Activated naive CD8-positive, alpha-beta T cell treated with anti-CD3 and anti-CD28 coated beads, Interleukin-2, amount 10 ng/mL, durations not matched to agents 7 days and 5 days (primary cell): Measurements from ENCODE around the gene ATAD1. TPM values are rescaled to one million over a fixed set of nuclear protein-coding genes. Genes with fewer than 3 reads are reported as not detected.
"Not testable (repeated sequence)": the region's sequence is repeated elsewhere in the genome, so short reads cannot be mapped to it uniquely, and the experiment has no call there.

Experiments used
- ATAC-seq: fragments of 150-1000 bp; cut with Tn5 transposase; one replicate; pipeline ENCODE4 v1.10.0; 2021; ENCODE audit warnings: low read depth, moderate library complexity
- POLR2A ChIA-PET: fragments of 350-600 bp; sonication (Branson Sonifier 250); formaldehyde crosslinking; loops from one replicate; lab custom pipeline; 2021; ENCODE audit warnings: antibody characterized with exemption; lab: Charles Lee
- DNase-seq: peaks from one replicate; pipeline ENCODE4 v3.0.0; 2021
- H3K27ac Mint-ChIP-seq: one replicate; pipeline ENCODE4 v1.8.0; 2022; ENCODE audit warnings: mild to moderate bottlenecking, mixed read lengths
- H3K27me3 Mint-ChIP-seq: one replicate; pipeline ENCODE4 v1.8.0; 2022; ENCODE audit warnings: mild to moderate bottlenecking, moderate library complexity, mixed read lengths
- H3K36me3 Mint-ChIP-seq: one replicate; pipeline ENCODE4 v1.8.0; 2021; ENCODE audit warnings: mild to moderate bottlenecking, mixed read lengths
- H3K4me1 Mint-ChIP-seq: one replicate; pipeline ENCODE4 v1.8.0; 2021; ENCODE audit warnings: mixed read lengths
- H3K4me3 Mint-ChIP-seq: one replicate; pipeline ENCODE4 v1.8.0; 2022; ENCODE audit warnings: mild to moderate bottlenecking, moderate library complexity, mixed read lengths
- H3K9me3 Mint-ChIP-seq: one replicate; pipeline ENCODE4 v1.8.0; 2021; ENCODE audit warnings: mixed read lengths
- total RNA-seq, 2 experiments: library from RNA; stranded (reverse); gene quantifications; one replicate each; pipeline ENCODE4 v1.2.3, GENCODE V29; 2021

ATAD1 gene
- total RNA-seq, 2 experiments from 2014 or later, result 45.7 to 45.9 TPM

GRCh38 chr10:87753995-87754866 is 63.8 kb downstream of the ATAD1 start:
- POLR2A ChIA-PET, result no interaction called here
- no peak for DNase-seq
- no peak for ATAC-seq
- no peak overlapping the region for H3K27ac Mint-ChIP-seq
- peaks cover 3% of the 10 kb centered on the region for H3K4me1 Mint-ChIP-seq
- no peak overlapping the region for H3K4me3 Mint-ChIP-seq
- H3K36me3 Mint-ChIP-seq, result peaks cover 32% of the 10 kb centered on the region
- peaks cover under 1% of the 10 kb centered on the region for H3K9me3 Mint-ChIP-seq
- no peaks in the 10 kb centered on the region for H3K27me3 Mint-ChIP-seq

- ATAC-seq, result no peak
- peaks cover 5% of the 10 kb centered on the region for H3K9me3 Mint-ChIP-seq
- H3K27ac Mint-ChIP-seq, result no peak overlapping the region
- no peak for DNase-seq
- POLR2A ChIA-PET, result no interaction called here
- H3K27me3 Mint-ChIP-seq, result no peaks in the 10 kb centered on the region
- peaks cover 31% of the 10 kb centered on the region for H3K36me3 Mint-ChIP-seq
- H3K4me1 Mint-ChIP-seq, result peaks cover 3% of the 10 kb centered on the region
- H3K4me3 Mint-ChIP-seq, result no peak overlapping the region
Observed at GRCh38 chr10:87752566-87752965, 65.5 kb downstream of the ATAD1 start.

- H3K9me3 Mint-ChIP-seq, result peaks cover 5% of the 10 kb centered on the region
- H3K4me1 Mint-ChIP-seq, result peaks cover 3% of the 10 kb centered on the region
- ATAC-seq (no peak), DNase-seq (no peak)
- peaks cover 28% of the 10 kb centered on the region for H3K36me3 Mint-ChIP-seq
- H3K27ac Mint-ChIP-seq, result no peak overlapping the region
- POLR2A ChIA-PET, result interaction anchor here (0.7 kb wide), 1 partner anchor 918 kb away, joined by 4 read pairs; no protein-coding TSS in a partner anchor
- H3K27me3 Mint-ChIP-seq, result no peaks in the 10 kb centered on the region
- H3K4me3 Mint-ChIP-seq, result no peak overlapping the region
Observed at GRCh38 chr10:87751274-87751673, 66.8 kb downstream of the ATAD1 start.

- Mint-ChIP-seq H3K4me3 (no peak overlapping the region), H3K4me1 (peaks cover 1% of the 10 kb centered on the region), H3K27ac (no peak overlapping the region), H3K27me3 (no peaks in the 10 kb centered on the region), H3K9me3 (peaks cover 5% of the 10 kb centered on the region), H3K36me3 (peaks cover 25% of the 10 kb centered on the region)
- no peak for DNase-seq
- ATAC-seq, result no peak
- POLR2A ChIA-PET, result interaction anchor here (0.7 kb wide), 1 partner anchor 919 kb away, joined by 4 read pairs; no protein-coding TSS in a partner anchor
Observed at GRCh38 chr10:87750817-87751216, 67.2 kb downstream of the ATAD1 start.

- DNase-seq (no peak), ATAC-seq (no peak)
- Mint-ChIP-seq H3K9me3 (peaks cover 5% of the 10 kb centered on the region), H3K27me3 (no peaks in the 10 kb centered on the region), H3K36me3 (peaks cover 21% of the 10 kb centered on the region), H3K4me1 (peaks cover 1% of the 10 kb centered on the region), H3K4me3 (no peak overlapping the region), H3K27ac (no peak overlapping the region)
- POLR2A ChIA-PET, result no interaction called here
Observed at GRCh38 chr10:87750001-87750671, 67.9 kb downstream of the ATAD1 start.

- H3K9me3 Mint-ChIP-seq, ATAC-seq, H3K27ac Mint-ChIP-seq, H3K4me1 Mint-ChIP-seq, H3K4me3 Mint-ChIP-seq, DNase-seq, H3K27me3 Mint-ChIP-seq: not testable (repeated sequence)
- POLR2A ChIA-PET, result interaction anchor here (0.6 kb wide), 1 partner anchor 60 kb away, joined by 4 read pairs; no protein-coding TSS in a partner anchor
- H3K36me3 Mint-ChIP-seq, result peaks cover 11% of the 10 kb centered on the region
Observed at GRCh38 chr10:87748244-87748643, 69.8 kb downstream of the ATAD1 start.

GRCh38 chr10:87746911-87747310 is 71.1 kb downstream of the ATAD1 start:
- ATAC-seq, result no peak
- POLR2A ChIA-PET, result no interaction called here
- Mint-ChIP-seq H3K27ac (no peak overlapping the region), H3K36me3 (peaks cover 6% of the 10 kb centered on the region), H3K27me3 (peaks cover under 1% of the 10 kb centered on the region), H3K4me3 (no peak overlapping the region), H3K4me1 (peaks cover under 1% of the 10 kb centered on the region), H3K9me3 (peaks cover 5% of the 10 kb centered on the region)
- DNase-seq, result no peak

GRCh38 chr10:87744606-87745005 is 73.4 kb downstream of the ATAD1 start:
- ATAC-seq, result no peak
- POLR2A ChIA-PET, result no interaction called here

GRCh38 chr10:87742992-87743610 is 74.9 kb downstream of the ATAD1 start:
- H3K27me3 Mint-ChIP-seq, result peaks cover 16% of the 10 kb centered on the region
- not testable (repeated sequence) for H3K4me3 Mint-ChIP-seq, H3K27ac Mint-ChIP-seq, DNase-seq, H3K9me3 Mint-ChIP-seq, ATAC-seq, H3K4me1 Mint-ChIP-seq, H3K36me3 Mint-ChIP-seq
- POLR2A ChIA-PET, result interaction anchor here (0.7 kb wide), 1 partner anchor 23 kb away, joined by 6 read pairs; no protein-coding TSS in a partner anchor

More at GRCh38 chr10:87744606-87745005, 73.4 kb downstream of the ATAD1 start:
- DNase-seq, result no peak
- Mint-ChIP-seq H3K9me3 (peaks cover 5% of the 10 kb centered on the region), H3K4me3 (no peak overlapping the region), H3K27ac (no peak overlapping the region), H3K4me1 (no peaks in the 10 kb centered on the region), H3K36me3 (peaks cover 4% of the 10 kb centered on the region), H3K27me3 (peaks cover 8% of the 10 kb centered on the region)

- no peak overlapping the region for H3K4me3 Mint-ChIP-seq
- H3K9me3 Mint-ChIP-seq, result no peaks in the 10 kb centered on the region
- DNase-seq, result no peak
Observed at GRCh38 chr10:87740254-87740655, 77.8 kb downstream of the ATAD1 start.

GRCh38 chr10:87739703-87740102 is 78.3 kb downstream of the ATAD1 start:
- POLR2A ChIA-PET, result no interaction called here
- H3K4me1 Mint-ChIP-seq, result peaks cover 5% of the 10 kb centered on the region
- peaks cover 33% of the 10 kb centered on the region for H3K27me3 Mint-ChIP-seq
- no peaks in the 10 kb centered on the region for H3K9me3 Mint-ChIP-seq
- no peak for ATAC-seq
- H3K27ac Mint-ChIP-seq, result no peak overlapping the region
- no peak for DNase-seq
- H3K36me3 Mint-ChIP-seq, result no peaks in the 10 kb centered on the region
- no peak overlapping the region for H3K4me3 Mint-ChIP-seq

More at GRCh38 chr10:87740254-87740655, 77.8 kb downstream of the ATAD1 start:
- H3K36me3 Mint-ChIP-seq, result no peaks in the 10 kb centered on the region
- H3K27me3 Mint-ChIP-seq, result peaks cover 29% of the 10 kb centered on the region
- no peak for ATAC-seq
- POLR2A ChIA-PET, result no interaction called here
- H3K4me1 Mint-ChIP-seq, result peaks cover 1% of the 10 kb centered on the region
- no peak overlapping the region for H3K27ac Mint-ChIP-seq

- ATAC-seq, POLR2A ChIA-PET, H3K36me3 Mint-ChIP-seq, DNase-seq, H3K9me3 Mint-ChIP-seq, H3K27ac Mint-ChIP-seq, H3K4me3 Mint-ChIP-seq, H3K4me1 Mint-ChIP-seq: not testable (repeated sequence)
- H3K27me3 Mint-ChIP-seq, result peaks cover 43% of the 10 kb centered on the region
Observed at GRCh38 chr10:87738253-87738652, 79.8 kb downstream of the ATAD1 start.
